Lower leg skin (tissue), 3 donors: ENCODE measurements around the gene IGFBP7.

Experiments
- CTCF ChIP-seq, 3 donors: fragments of 450-650 bp; IDR thresholded peaks; one replicate each; pipeline ENCODE4 v1.5.1; 2016; ENCODE audit warnings: antibody characterized with exemption in 3 of 3, mild to moderate bottlenecking in 3 of 3, moderate library complexity in 2 of 3
- POLR2A ChIP-seq, 2 donors: fragments of 450-650 bp; IDR thresholded peaks; one replicate each; pipeline ENCODE4 v1.6.1; 2016 to 2017; ENCODE audit warnings: antibody characterized with exemption in 2 of 2, mild to moderate bottlenecking in 1 of 2, moderate library complexity in 1 of 2

- TF ChIP-seq CTCF (IDR thresholded peaks at IDR 0.05), result no peak
- TF ChIP-seq POLR2A (IDR thresholded peaks at IDR 0.05), result no peak
These were observed 87.1 kb downstream of the IGFBP7 start for GRCh38 chr4:57023104-57023503.
